H1 (cell line): ENCODE results near the gene COQ2. TPM values are rescaled to one million over a fixed set of nuclear protein-coding genes. Genes with fewer than 3 reads are reported as not detected.

Source experiments
- CTCF ChIA-PET: fragments of 300-600 bp; sonication (Branson Sonifier 250); formaldehyde crosslinking; loops from one replicate; lab custom pipeline; 2021; ENCODE audit not compliant: partially characterized antibody; lab: Charles Lee
- POLR2A ChIA-PET: fragments of 300-600 bp; sonication (Branson Sonifier 250); formaldehyde crosslinking; loops from one replicate; lab custom pipeline; 2021; ENCODE audit warnings: inconsistent platforms; ENCODE audit not compliant: partially characterized antibody; lab: Charles Lee
- DNase-seq, 2 experiments: peaks; one replicate each; pipeline versions ENCODE4 v3.0.0 to v3.0.0-alpha.2; 2010 to 2022; ENCODE audit warnings: low spot score in 2 of 2, low read depth in 1 of 2, mixed read lengths in 1 of 2
- FAIRE-seq: peaks from 2 replicates; lab custom pipeline; 2011; peaks lifted over from hg19 to GRCh38; lab: Jason Lieb, UNC
- H2AFZ ChIP-seq: 2 replicates; pipeline ENCODE4 v1.8.1; 2012; ENCODE audit warnings: low read length, inconsistent platforms
- H2AK5ac ChIP-seq: 2 replicates; pipeline ENCODE4 v1.6.1; 2013; ENCODE audit warnings: low read depth, low read length
- H2BK120ac ChIP-seq: replicated peaks from 2 replicates; pipeline ENCODE3; 2013; ENCODE audit warnings: low read depth, low read length, inconsistent platforms
- H2BK12ac ChIP-seq: 2 replicates; pipeline ENCODE4 v1.6.1; 2013; ENCODE audit warnings: low read depth, low read length
- H2BK15ac ChIP-seq: 2 replicates; pipeline ENCODE4 v1.6.1; 2013; ENCODE audit warnings: low read length
- H2BK20ac ChIP-seq: 2 replicates; pipeline ENCODE4 v1.6.1; 2013; ENCODE audit warnings: low read length
- H2BK5ac ChIP-seq: 2 replicates; pipeline ENCODE4 v1.6.1; 2013; ENCODE audit warnings: low read depth, low read length
- H3K14ac ChIP-seq: 2 replicates; pipeline ENCODE4 v1.6.1; 2013; ENCODE audit warnings: inconsistent platforms; ENCODE audit not compliant: insufficient read length
- H3K18ac ChIP-seq: 2 replicates; pipeline ENCODE4 v1.6.1; 2013; ENCODE audit warnings: low read length; ENCODE audit errors: extremely low read depth
- H3K23ac ChIP-seq: 2 replicates; pipeline ENCODE4 v1.6.1; 2013; ENCODE audit warnings: inconsistent platforms; ENCODE audit not compliant: insufficient read length
- H3K23me2 ChIP-seq: 2 replicates; pipeline ENCODE4 v1.6.1; 2013; ENCODE audit warnings: low read depth, low read length
- H3K27ac ChIP-seq: 2 replicates; pipeline ENCODE4 v1.6.1; 2011; ENCODE audit warnings: low read depth, low read length, inconsistent platforms
- H3K27me3 ChIP-seq, 4 experiments: replicated peaks in 1 of 4; 1 replicate in 1 of 4; 2 replicates in 3 of 4; pipeline versions ENCODE4 v1.6.1 to v1.8.1; 2011 to 2013; ENCODE audit warnings: low read length in 3 of 4, mild to moderate bottlenecking in 3 of 4, inconsistent platforms in 2 of 4, mixed read lengths in 2 of 4, moderate library complexity in 1 of 4; ENCODE audit not compliant: control insufficient read depth in 3 of 4, insufficient read depth in 3 of 4; ENCODE audit errors: extremely low read depth in 1 of 4
- H3K36me3 ChIP-seq, 4 experiments: 2 replicates each; pipeline versions ENCODE4 v1.6.1 to v1.8.1; 2011 to 2013; ENCODE audit warnings: mild to moderate bottlenecking in 4 of 4, low read length in 3 of 4, moderate library complexity in 2 of 4, control low read depth in 1 of 4, inconsistent platforms in 1 of 4; ENCODE audit not compliant: insufficient read depth in 4 of 4, control insufficient read depth in 2 of 4
- H3K4ac ChIP-seq: replicated peaks from 2 replicates; pipeline ENCODE3; 2013; ENCODE audit warnings: low read length, low read depth, mixed read lengths, inconsistent platforms; ENCODE audit not compliant: insufficient read length
- H3K4me1 ChIP-seq, 4 experiments: replicated peaks in 1 of 4; 1 replicate in 1 of 4; 2 replicates in 3 of 4; pipeline versions ENCODE4 v1.6.1 to v1.8.1; 2011 to 2013; ENCODE audit warnings: low read length in 3 of 4, inconsistent platforms in 2 of 4, mixed read lengths in 1 of 4; ENCODE audit not compliant: insufficient read depth in 4 of 4, control insufficient read depth in 3 of 4
- H3K4me2 ChIP-seq, 2 experiments: 2 replicates each; pipeline versions ENCODE4 v1.6.1 to v1.8.1; 2011 to 2013; ENCODE audit warnings: low read depth in 2 of 2, low read length in 2 of 2, control low read depth in 1 of 2, inconsistent platforms in 1 of 2, mild to moderate bottlenecking in 1 of 2; ENCODE audit not compliant: insufficient read depth in 1 of 2
- H3K4me3 ChIP-seq, 4 experiments: fragments of 200-600, 300-600 bp in 1 of 4; sonication (generic), shearing (Covaris generic), sonication (Bioruptor Twin) in 1 of 4; 2 replicates each; pipeline versions ENCODE4 v1.5.1 to v1.8.1; 2011 to 2016; ENCODE audit warnings: low read length in 4 of 4, low read depth in 3 of 4, control low read depth in 2 of 4, inconsistent platforms in 2 of 4, mild to moderate bottlenecking in 2 of 4, mixed read lengths in 1 of 4, moderate library complexity in 1 of 4; ENCODE audit not compliant: insufficient read depth in 2 of 4; ENCODE audit errors: extremely low read depth in 1 of 4
- H3K56ac ChIP-seq: replicated peaks from 2 replicates; pipeline ENCODE3; 2013; ENCODE audit warnings: low read depth, mild to moderate bottlenecking, mixed read lengths, low read length, inconsistent platforms; ENCODE audit not compliant: insufficient read length
- H3K79me1 ChIP-seq: 2 replicates; pipeline ENCODE4 v1.6.1; 2013; ENCODE audit warnings: low read depth, low read length, control low read depth
- H3K79me2 ChIP-seq, 2 experiments: 2 replicates each; pipeline versions ENCODE4 v1.6.1 to v1.8.1; 2012 to 2013; ENCODE audit warnings: low read length in 2 of 2, mild to moderate bottlenecking in 2 of 2, inconsistent platforms in 1 of 2; ENCODE audit not compliant: insufficient read depth in 2 of 2, control insufficient read depth in 1 of 2
- H3K9ac ChIP-seq, 4 experiments: replicated peaks in 1 of 4; 1 replicate in 1 of 4; 2 replicates in 3 of 4; pipeline versions ENCODE4 v1.6.1 to v1.8.1; 2011 to 2013; ENCODE audit warnings: low read depth in 3 of 4, low read length in 3 of 4, control low read depth in 2 of 4, mild to moderate bottlenecking in 2 of 4, moderate library complexity in 2 of 4, inconsistent platforms in 1 of 4; ENCODE audit errors: extremely low read depth in 1 of 4
- H3K9me3 ChIP-seq, 2 experiments: 2 replicates each; pipeline versions ENCODE4 v1.6.1 to v1.8.1; 2012 to 2013; ENCODE audit warnings: mild to moderate bottlenecking in 2 of 2, moderate library complexity in 2 of 2, control low read depth in 1 of 2, inconsistent platforms in 1 of 2, low read depth in 1 of 2, low read length in 1 of 2, mixed read lengths in 1 of 2; ENCODE audit not compliant: insufficient read depth in 2 of 2
- H4K20me1 ChIP-seq, 2 experiments: replicated peaks in 1 of 2; 2 replicates each; pipeline versions ENCODE3 to v1.8.1; 2011 to 2013; ENCODE audit warnings: inconsistent platforms in 2 of 2, low read length in 2 of 2, mild to moderate bottlenecking in 1 of 2; ENCODE audit not compliant: insufficient read depth in 2 of 2, control insufficient read depth in 1 of 2
- H4K5ac ChIP-seq: 2 replicates; pipeline ENCODE4 v1.6.1; 2013; ENCODE audit warnings: low read length, low read depth, mixed read lengths, inconsistent platforms; ENCODE audit not compliant: insufficient read length
- H4K8ac ChIP-seq: 2 replicates; pipeline ENCODE4 v1.8.0; 2013; ENCODE audit warnings: mild to moderate bottlenecking, moderate library complexity, low read length, inconsistent platforms; ENCODE audit not compliant: insufficient read depth; ENCODE audit errors: extremely low read depth
- H4K91ac ChIP-seq: replicated peaks from 2 replicates; pipeline ENCODE3; 2013; ENCODE audit warnings: low read length, mixed read lengths, inconsistent platforms; ENCODE audit not compliant: insufficient read length
- CHD1 ChIP-seq: IDR thresholded peaks from 2 replicates; pipeline ENCODE4 v1.6.1; 2012; ENCODE audit warnings: low read depth, low read length, improper control_type of control experiment
- JUN ChIP-seq: IDR thresholded peaks from 2 replicates; pipeline ENCODE4 v1.6.1; 2011; ENCODE audit warnings: low read depth, mild to moderate bottlenecking, improper control_type of control experiment, low read length
- WGBS, 2 experiments: shearing (Covaris generic) in 1 of 2; methylation state at CpG; one replicate each; pipeline versions ENCODE4 v1.1.6 to v1.1.7; 2013 to 2015; ENCODE audit warnings: low lambda C conversion rate in 2 of 2, mixed read lengths in 2 of 2, inconsistent platforms in 1 of 2, low coverage in 1 of 2, missing lambda C conversion rate in 1 of 2; ENCODE audit not compliant: insufficient replicate concordance in 2 of 2, insufficient coverage in 1 of 2, insufficient read length in 1 of 2; ENCODE audit errors: extremely low coverage in 1 of 2, missing lambda C conversion rate in 1 of 2; 5-methylcytosine and 5-hydroxymethylcytosine counted together
- polyA plus RNA-seq, 7 experiments: library from polyadenylated mRNA; depleted of rRNA in 3 of 7; stranded (reverse) in 5 of 7; unstranded in 2 of 7; fragments of >200 nt in 5 of 7; fragments of 200-250 nt in 2 of 7; gene quantifications; 1 replicate in 5 of 7; 2 replicates in 1 of 7; 4 replicates in 1 of 7; pipeline versions ENCODE4 v1.2.1 to v1.2.3, GENCODE V29; 2011 to 2013; ENCODE audit warnings: missing spikeins in 2 of 7, mixed read lengths in 2 of 7
- total RNA-seq: library from RNA; stranded (reverse); fragmentation: NEBNext Ultra II Directional; extraction: Animal tissue kit (Norgen Biotek cat#: 25700); gene quantifications from 2 replicates; pipeline ENCODE4 v1.2.1, GENCODE V29; 2021

COQ2 gene
- total and polyA plus RNA-seq, 2 of the 8 experiments (the other 6 are each of a cell fraction or from before 2014, with no cell fraction given), result 21.5 to 22.9 TPM

DNA sequence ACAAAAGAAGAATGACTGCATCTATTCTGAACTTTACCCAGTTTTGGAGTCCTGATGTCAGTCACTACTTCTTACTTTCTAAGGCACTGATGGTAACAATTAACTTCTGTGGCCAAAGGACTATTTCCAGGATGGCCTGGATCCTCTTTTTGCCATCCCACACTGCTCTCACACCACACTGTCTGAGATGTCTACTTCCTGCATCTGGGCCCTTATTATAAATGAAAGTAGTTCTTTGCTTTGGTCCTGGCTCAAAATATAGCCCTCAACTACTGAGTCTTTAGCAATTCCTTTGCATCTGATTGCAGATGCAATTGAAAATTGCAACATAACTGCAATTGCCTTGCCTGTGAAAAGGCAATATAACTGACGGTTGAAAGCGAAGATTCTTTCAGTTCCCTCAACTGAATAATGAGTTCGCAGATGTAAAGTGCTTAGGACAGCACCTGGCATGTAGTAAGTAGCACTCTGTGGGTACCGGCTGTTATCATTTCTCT is 44.2 kb downstream of the COQ2 start:
- Histone ChIP-seq H3K23me2 (no peaks in the 10 kb centered on the region), H3K79me1 (no peaks in the 10 kb centered on the region), H2AK5ac (no peak overlapping the region), H3K27me3 (no peaks in the 10 kb centered on the region), H4K8ac (no peak overlapping the region), H2BK15ac (no peak overlapping the region), H3K9ac (no peak overlapping the region), H4K20me1 (no peaks in the 10 kb centered on the region), H3K79me2 (no peaks in the 10 kb centered on the region), H4K5ac (no peak overlapping the region), H3K27ac (no peak overlapping the region), H3K36me3 (no peaks in the 10 kb centered on the region), H3K4me1 (no peaks in the 10 kb centered on the region), H3K9me3 (no peaks in the 10 kb centered on the region), H3K56ac (no peak overlapping the region), H3K18ac (no peak overlapping the region), H3K4me3 (no peak overlapping the region), H2BK12ac (no peak overlapping the region), H2BK120ac (no peak overlapping the region), H3K4me2 (no peak overlapping the region), H3K4ac (no peak overlapping the region), H3K23ac (no peak overlapping the region), H2BK20ac (no peak overlapping the region), H2AFZ (no peak overlapping the region), H4K91ac (no peak overlapping the region), H3K14ac (no peak overlapping the region), H2BK5ac (no peak overlapping the region)
- 89% methylated on average over 4 of the region's 4 CpGs; no CpG with 5 or more reads in 1 of the 2 experiments for WGBS, 2 experiments
- TF ChIP-seq CHD1, result no peak
- no peak for TF ChIP-seq JUN
- ChIA-PET POLR2A (interaction anchor here (0.7 kb wide), 1 partner anchor 671 kb away, joined by 4 read pairs; no protein-coding TSS in a partner anchor), CTCF (no interaction called here)
- DNase-seq, result no peak
- no peak for FAIRE-seq
